ENCODE results near the gene NEURL1B. TPM values are rescaled to one million over a fixed set of nuclear protein-coding genes. Genes with fewer than 3 reads are reported as not detected.

NEURL1B gene
- total RNA-seq, 1 donor from 2014 or later = 131 TPM

GRCh38 chr5:172624996-172625964 is 15.8 kb upstream of the NEURL1B start:
- H3K36me3 ChIP-seq = no peaks in the 10 kb centered on the region
- H3K4me1 ChIP-seq = no peaks in the 10 kb centered on the region
- H3K27me3 ChIP-seq = no peaks in the 10 kb centered on the region
- TF ChIP-seq, protein P1, sequence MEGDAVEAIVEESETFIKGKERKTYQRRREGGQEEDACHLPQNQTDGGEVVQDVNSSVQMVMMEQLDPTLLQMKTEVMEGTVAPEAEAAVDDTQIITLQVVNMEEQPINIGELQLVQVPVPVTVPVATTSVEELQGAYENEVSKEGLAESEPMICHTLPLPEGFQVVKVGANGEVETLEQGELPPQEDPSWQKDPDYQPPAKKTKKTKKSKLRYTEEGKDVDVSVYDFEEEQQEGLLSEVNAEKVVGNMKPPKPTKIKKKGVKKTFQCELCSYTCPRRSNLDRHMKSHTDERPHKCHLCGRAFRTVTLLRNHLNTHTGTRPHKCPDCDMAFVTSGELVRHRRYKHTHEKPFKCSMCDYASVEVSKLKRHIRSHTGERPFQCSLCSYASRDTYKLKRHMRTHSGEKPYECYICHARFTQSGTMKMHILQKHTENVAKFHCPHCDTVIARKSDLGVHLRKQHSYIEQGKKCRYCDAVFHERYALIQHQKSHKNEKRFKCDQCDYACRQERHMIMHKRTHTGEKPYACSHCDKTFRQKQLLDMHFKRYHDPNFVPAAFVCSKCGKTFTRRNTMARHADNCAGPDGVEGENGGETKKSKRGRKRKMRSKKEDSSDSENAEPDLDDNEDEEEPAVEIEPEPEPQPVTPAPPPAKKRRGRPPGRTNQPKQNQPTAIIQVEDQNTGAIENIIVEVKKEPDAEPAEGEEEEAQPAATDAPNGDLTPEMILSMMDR (IDR thresholded peaks at IDR 0.05) = no peak
- DNase-seq (ENCODE audit: low spot score in 2 of 2) = no peak
- H3K4me3 ChIP-seq = no peak overlapping the region
- intact Hi-C loops (cut with DNase I) = no loop called here
- H3K9me3 ChIP-seq = no peaks in the 10 kb centered on the region
- no peak overlapping the region for H3K27ac ChIP-seq

- Histone ChIP-seq H3K4me1 (no peaks in the 10 kb centered on the region), H3K36me3 (no peaks in the 10 kb centered on the region), H3K27ac (no peak overlapping the region), H3K9me3 (no peaks in the 10 kb centered on the region), H3K4me3 (no peak overlapping the region), H3K27me3 (no peaks in the 10 kb centered on the region)
- intact Hi-C loops (cut with DNase I) = no loop called here
- DNase-seq (ENCODE audit: low spot score in 2 of 2) = no peak
- TF ChIP-seq, protein P1 (IDR thresholded peaks at IDR 0.05) = no peak
These were observed 15.0 kb upstream of the NEURL1B start for GRCh38 chr5:172626031-172626581.

GRCh38 chr5:172630082-172630481 is 11.0 kb upstream of the NEURL1B start:
- H3K27me3 ChIP-seq = no peaks in the 10 kb centered on the region
- TF ChIP-seq, protein P1 (IDR thresholded peaks at IDR 0.05) = no peak
- H3K27ac ChIP-seq = no peak overlapping the region
- no peaks in the 10 kb centered on the region for H3K4me1 ChIP-seq
- no peaks in the 10 kb centered on the region for H3K36me3 ChIP-seq
- no peak overlapping the region for H3K4me3 ChIP-seq
- no peaks in the 10 kb centered on the region for H3K9me3 ChIP-seq
- intact Hi-C loops (cut with DNase I) = no loop called here
- DNase-seq (ENCODE audit: low spot score in 2 of 2) = no peak

DNA sequence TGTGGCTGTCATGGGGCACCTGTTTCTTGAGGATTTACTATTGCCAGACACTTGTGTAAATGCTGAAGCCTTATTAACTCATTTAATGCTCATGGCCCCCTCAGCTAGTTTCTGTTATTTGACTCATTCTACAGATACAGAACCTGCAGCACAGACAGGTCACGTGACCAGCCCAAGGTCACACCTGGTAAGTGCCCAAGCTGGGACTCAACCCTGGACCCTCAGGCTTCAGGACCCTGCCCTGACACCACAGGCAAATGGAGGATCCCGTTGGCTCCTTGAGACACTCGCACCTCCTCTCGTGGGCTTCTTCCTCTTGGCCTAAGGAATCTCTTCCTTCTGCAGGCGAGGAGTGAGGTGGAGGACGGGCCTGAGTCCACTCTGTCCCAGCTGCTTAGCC is 10.6 kb upstream of the NEURL1B start:
- Histone ChIP-seq H3K27me3 (no peaks in the 10 kb centered on the region), H3K4me1 (no peaks in the 10 kb centered on the region), H3K36me3 (no peaks in the 10 kb centered on the region), H3K9me3 (no peaks in the 10 kb centered on the region), H3K4me3 (no peak overlapping the region), H3K27ac (no peak overlapping the region)
- DNase-seq (ENCODE audit: low spot score in 2 of 2) = no peak
- intact Hi-C loops (cut with DNase I) = no loop called here
- TF ChIP-seq, protein P1 (IDR thresholded peaks at IDR 0.05) = no peak

DNA sequence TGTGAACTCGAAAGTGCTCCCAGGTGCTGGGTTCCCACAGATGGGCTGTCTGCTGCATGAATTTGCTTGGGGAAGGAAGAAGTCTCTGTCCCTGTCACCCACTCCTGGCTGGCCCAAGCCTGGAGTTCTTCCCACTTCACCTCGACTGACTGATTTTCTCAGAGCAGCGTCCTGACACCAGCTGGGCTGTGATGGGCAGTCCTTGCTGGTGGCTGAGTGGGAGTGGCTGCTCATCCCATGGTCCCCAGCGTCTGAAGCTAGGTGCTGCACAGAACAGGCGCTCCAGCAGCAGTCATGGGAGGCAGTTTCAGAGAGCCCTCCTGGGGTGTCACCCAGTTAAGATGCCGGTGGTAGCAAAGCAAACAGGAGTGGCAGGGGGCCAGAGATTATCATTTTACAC is 10.1 kb upstream of the NEURL1B start:
- DNase-seq (ENCODE audit: low spot score in 2 of 2) = no peak

More for the DNA sequence above, 10.1 kb upstream of the NEURL1B start:
- Histone ChIP-seq H3K9me3 (no peaks in the 10 kb centered on the region), H3K4me3 (no peak overlapping the region), H3K36me3 (no peaks in the 10 kb centered on the region), H3K27me3 (no peaks in the 10 kb centered on the region), H3K4me1 (no peaks in the 10 kb centered on the region), H3K27ac (no peak overlapping the region)
- intact Hi-C loops (cut with DNase I) = no loop called here
- TF ChIP-seq, protein P1 (IDR thresholded peaks at IDR 0.05) = no peak

Data from ascending aorta (tissue), 2 donors.